HG03469 (cell line): ENCODE data around the gene C10orf90.

ENCODE experiments used
- ATAC-seq: cut with Tn5 transposase; IDR thresholded peaks from one replicate; pipeline ENCODE4 v1.9.1; 2021; ENCODE audit warnings: mild to moderate bottlenecking, moderate library complexity, moderate number of reproducible peaks; ENCODE audit not compliant: unreplicated experiment

C10orf90 gene

DNA sequence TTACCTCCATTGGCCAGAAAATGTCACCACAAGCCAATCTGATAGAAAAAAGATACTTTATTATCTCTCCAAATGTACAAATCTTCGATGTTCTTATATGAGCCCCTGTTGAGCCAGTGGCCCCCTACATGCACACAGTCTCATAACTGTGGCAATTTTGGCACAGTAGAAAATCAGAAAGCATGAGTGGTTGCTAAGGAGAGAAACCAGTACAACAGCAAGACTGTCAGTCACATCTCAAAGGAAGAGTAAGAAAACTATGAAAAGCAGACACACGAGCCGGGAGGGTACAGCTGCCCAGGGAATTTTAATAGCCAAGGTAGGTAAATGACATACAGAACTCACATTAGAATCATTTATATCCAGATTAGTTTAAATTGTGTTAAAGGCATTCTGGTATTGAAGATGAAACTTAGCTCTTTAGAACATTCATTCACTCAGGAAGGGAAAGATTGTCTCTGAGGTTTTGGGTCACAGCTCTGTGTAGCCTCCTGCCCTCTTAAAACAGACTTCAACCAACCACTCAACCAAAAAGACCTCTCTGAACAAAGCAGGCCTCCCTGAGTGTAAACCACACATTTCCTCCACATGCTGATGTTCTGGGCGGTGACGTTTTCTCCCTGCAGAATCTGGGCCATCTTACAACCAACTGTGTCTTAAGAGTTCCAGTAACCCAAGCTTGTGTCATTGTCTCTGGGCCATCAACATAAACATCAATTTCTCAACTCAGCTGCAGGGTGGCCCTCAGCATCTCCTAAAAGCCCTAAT is 201.4 kb downstream of the C10orf90 start:
- no peak for ATAC-seq

GRCh38 chr10:126468467-126468866 is 202.0 kb downstream of the C10orf90 start:
- no peak for ATAC-seq

DNA sequence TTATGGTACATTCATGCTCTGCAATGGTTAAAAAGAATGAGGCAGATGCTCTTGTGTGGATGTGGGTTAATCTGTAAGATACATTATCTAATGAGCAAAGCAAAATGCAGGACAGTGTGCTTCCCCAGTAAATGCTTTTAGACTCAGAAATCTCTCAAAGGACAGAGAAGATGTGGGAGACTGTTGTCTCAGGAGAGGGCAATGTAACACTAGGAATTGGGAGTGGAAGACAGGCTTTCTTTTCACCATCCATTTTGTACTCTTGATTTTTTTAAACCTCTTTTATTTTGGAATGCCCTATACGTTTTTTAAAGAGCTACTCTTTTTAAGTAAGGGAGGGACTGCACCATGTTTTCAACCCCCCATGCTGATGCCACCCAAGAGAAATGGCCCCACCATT is 204.7 kb downstream of the C10orf90 start:
- no peak for ATAC-seq

GRCh38 chr10:126463286-126463685 is 207.2 kb downstream of the C10orf90 start:
- ATAC-seq = no peak

- ATAC-seq = no peak
Measured at GRCh38 chr10:126461289-126461940, 209.1 kb downstream of the C10orf90 start.

DNA sequence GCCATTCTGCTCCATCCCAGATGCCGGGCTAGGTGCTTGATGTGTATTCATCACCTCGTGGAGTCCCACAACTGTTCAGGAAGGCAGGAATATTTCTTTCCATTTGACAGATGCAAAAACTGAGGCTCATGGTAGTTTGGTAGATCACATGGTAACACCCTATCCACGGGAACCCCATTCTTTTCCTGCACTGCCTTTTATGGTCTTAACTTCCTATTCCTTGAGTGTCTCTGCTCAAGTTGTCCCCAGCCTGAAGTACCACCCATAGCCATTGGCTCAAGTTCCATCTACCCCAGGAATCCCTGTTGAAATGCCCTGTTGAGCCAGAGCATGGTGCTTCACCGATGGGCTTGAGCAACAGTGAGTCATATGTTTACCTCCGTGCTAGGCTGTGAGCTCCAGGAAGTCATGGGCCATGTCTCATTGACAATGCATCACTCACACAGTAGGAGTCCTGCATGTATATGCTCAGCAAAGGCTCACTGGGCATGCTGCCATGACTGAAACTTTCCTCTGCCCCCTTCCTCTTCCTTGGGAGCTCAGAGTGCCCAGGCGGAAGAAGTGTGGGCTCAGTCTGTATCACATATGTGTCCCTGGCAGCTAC is 210.5 kb downstream of the C10orf90 start:
- no peak for ATAC-seq

- ATAC-seq = no peak
Measured at GRCh38 chr10:126459032-126459831, 211.3 kb downstream of the C10orf90 start.

GRCh38 chr10:126458466-126458865 is 212.0 kb downstream of the C10orf90 start:
- ATAC-seq = no peak

DNA sequence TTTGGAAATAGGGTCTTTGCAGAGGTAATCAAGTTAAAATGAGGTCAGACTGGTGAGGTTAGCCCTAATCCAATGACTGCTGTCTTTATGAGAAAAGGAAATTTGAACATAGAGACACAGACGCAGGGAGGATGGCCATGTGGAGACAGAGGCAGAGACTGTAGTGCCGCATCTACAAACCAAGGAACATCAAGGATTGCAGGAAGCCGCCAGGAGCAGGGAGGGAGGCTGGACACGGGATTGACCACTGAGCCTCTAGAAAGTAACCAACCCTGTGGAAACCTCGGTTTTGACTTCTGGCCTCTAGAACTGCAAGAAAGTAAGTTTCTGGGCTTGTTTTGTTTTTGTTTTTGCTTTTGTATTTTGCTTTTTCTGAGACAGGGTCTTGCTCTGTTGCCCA is 213.9 kb downstream of the C10orf90 start:
- ATAC-seq = no peak

- ATAC-seq = no peak
Measured at GRCh38 chr10:126455766-126456405, 214.6 kb downstream of the C10orf90 start.

DNA sequence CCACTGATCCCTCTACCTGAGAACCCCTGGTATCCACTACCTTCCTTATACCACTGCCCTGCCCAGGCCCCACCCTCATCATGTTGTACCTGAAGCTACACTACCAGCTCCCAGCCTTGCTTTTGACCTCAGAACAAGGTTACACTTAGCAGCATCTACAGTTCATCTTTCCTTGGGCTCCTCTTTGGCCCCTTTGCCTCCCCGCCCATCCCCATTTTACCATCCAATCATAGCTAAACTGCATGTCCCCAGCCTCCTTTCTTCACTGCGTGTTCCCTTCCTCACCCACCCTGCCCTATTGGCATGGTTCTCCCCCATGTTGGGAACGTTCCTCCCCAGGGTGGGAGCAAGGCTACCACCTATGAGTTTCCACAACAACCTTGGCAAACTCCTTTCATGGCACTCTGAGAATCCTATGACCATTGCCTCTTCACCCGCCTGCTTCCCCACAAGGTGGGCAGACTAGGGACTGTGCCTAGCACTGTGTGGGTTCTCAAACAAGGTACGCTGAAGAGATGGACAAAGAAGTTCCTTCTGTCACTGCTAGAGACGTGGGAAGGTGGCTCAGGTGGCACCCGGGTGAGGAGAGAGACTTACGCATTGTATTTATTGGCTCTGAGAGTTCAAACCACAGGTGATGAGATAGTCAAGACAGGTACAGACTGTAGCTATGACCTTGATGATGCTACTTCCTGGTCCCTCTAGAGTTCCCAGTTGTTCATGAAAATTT is 215.3 kb downstream of the C10orf90 start:
- ATAC-seq = no peak

DNA sequence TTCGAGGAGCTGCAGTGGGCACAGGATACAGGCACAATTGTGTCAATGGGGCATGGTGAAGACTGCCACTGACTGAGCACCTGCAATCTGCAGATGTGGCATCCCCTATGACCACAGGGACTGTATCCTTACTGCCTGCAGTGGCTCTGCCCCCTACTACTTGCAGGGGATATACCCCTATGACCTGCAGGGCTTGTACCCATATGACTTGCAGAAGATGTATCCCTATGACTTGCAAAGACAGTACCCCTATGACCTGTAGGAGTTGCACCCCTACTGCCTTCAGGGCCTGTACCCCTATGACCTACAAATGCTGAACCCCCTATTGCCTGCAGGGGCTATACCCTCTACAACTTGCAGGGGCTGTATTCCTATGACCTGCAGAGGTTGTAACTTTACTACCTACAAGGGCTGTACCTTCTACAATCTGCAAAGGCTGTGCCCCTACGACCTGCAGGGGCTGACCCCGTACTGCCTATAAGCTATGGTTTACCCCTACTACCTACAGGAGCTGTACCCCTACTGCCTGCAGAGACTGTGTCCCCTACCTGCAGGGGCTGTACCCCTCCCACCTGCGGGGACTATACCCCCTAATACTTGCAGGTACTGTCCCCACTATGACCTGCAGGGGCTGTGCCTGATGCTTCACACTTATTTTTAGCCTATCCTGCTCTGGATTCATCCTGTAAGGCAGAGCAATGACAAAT is 216.3 kb downstream of the C10orf90 start:
- no peak for ATAC-seq

DNA sequence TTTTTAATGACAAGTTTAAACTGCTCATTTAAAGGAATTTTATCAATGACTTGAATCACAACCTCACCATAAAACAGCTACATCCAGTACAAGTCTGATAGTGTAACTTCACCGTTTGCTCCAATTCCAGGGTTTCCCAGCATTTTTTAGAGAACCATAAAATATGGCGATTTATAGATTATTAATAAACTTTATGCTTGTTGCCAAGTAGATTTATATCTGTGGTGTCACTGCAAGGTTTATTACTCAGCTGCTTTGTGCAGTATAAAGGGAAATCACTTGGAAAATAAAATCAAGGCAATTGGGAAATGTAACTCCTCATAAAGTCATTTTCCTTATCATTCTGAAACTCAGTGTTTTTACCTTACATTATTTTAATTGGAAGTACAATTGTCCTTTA is 218.2 kb downstream of the C10orf90 start:
- ATAC-seq = no peak

DNA sequence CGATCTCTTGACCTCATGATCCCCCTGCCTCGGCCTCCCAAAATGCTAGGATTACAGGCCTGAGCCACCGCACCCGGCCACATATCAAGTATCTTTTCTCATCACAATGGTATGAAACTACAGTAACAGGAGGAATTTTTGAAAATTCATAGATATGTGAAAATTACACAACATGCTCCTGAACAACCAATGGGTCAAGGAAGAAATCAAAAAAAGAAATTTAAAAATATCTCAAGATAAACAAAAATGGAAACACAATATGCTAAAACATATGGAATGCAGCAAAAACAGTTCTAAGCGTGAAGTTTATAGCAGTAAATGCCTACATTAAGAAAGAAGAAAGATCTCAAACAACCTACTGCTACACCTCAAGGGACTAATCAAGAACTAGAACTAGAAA is 222.4 kb downstream of the C10orf90 start:
- no peak for ATAC-seq

DNA sequence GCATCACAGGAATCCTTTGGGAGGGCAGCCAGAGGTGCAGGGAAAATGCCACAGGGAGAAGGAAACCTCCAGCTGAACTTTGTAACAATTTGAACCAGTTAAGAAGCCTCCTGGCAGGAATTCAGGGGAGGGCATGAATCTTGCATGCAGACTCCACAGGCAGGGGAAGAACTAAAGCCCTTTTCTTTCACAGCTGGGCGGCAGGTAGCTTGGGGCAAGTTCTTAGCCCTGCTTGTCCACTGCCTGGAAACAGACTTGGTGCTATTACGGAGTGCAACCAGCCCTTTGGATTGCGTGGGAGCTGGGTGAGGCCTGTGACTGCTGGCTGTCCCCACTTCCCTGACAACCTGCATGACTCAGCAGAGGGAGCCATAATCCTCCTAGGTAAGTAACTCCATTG is 230.6 kb downstream of the C10orf90 start:
- ATAC-seq = no peak

- no peak for ATAC-seq
Measured at GRCh38 chr10:126438407-126438783, 232.1 kb downstream of the C10orf90 start.

DNA sequence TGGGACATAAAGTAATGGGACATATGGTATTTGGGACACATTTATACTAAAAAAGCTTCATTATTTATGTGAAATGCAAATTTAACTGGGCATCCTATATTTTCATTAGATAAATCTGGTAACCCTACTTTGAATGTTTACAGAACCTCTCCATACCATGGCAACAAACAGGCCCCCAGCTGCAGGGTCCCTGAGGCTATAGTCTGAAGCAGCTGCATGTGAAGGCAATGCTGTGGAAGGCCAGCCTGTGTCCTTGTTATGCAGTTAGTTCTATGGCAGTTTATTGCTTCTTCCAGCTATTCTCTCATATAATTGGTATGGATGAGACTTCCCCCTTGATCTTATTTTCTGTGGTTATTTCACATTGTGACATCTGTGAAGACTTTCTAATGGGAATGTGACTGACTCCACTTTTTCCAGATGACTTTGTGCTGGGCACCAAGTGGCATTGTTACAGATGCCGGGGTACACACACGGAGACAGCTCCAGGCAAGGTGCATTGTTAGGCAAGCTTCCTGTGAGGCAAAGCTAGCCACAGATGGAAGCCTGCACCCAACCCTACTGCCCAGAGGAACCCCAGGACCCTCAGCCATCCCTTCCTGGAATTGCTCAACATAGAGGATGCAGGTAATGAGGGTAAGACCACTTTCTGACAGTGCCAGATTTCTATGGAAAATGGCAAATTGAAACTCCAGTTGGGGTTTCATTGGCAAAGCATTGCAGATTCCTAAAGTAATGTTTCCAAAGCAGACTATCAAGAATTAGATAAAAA is 232.7 kb downstream of the C10orf90 start:
- no peak for ATAC-seq

DNA sequence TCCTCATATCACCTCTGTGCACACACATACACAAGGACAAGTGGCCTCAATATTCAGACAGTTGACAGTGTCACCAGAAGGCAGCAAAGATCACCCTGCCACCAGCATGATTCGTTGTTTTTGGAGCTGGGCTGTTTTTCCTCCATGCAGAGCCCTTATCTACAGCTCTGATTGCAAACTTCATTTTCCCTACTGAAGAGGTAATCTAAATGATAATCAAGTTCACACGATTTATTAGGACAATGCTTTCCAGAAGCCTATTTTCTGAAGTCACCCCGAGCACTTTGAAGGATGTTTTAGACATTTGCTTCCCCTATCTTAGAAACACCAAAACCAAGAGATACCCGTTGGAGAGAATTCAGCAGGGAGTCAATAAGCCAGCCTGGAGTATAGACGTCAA is 236.3 kb downstream of the C10orf90 start:
- no peak for ATAC-seq

- no peak for ATAC-seq
Measured at GRCh38 chr10:126433351-126433750, 237.1 kb downstream of the C10orf90 start.
